Activated CD8-positive, alpha-beta memory T cell treated with anti-CD3 and anti-CD28 coated beads for 4 hours (primary cell): ENCODE data around the gene RNF19B.
"Not testable (repeated sequence)": the region's sequence is repeated elsewhere in the genome, so short reads cannot be mapped to it uniquely, and the experiment has no call there.

ENCODE experiments used
- DNase-seq, 2 donors: peaks; one replicate each; pipeline ENCODE4 v3.0.0-alpha.2; 2020; ENCODE audit warnings: low read depth in 2 of 2

RNF19B gene

GRCh38 chr1:32991819-32992488, 27.3 kb upstream of the RNF19B start:
- DNase-seq = no peak

DNA sequence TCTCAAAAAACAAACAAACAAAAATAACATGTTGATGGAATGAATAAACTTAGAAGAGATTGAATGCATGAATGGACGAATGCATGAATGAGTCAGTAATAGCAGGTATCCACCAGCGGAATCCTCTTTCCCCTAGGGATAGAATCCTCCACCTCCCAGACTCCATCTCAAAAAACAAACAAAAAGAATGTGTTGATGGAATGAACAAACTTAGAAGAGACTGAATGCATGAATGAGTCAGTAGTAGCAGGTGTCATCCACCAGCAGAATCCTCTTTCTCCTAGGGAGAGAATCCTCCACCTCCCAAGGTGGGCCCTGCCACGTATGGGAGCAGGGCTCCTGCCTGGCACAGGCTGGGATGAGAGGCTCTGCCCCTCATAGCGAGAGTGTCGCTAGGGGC, 26.8 kb upstream of the RNF19B start:
- DNase-seq = no peak

DNA sequence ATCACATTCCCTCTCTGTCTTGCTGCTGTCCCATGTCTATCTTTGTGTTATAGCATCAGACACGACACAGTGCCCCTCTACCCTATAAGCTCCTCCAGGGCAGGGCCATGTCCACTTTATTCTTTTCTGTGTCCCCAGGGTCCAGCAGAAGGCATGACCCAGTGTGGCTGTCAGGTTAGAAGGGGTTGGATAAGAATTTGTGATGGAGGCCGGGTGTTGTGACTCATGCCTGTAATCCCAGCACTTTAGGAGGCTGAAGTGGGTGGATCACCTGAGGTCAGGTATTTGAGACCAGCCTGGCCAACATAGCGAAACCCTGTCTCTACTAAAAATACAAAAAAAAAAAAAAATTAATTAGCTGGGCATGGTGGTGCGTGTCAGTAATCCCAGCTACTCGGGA, 26.3 kb upstream of the RNF19B start:
- no peak for DNase-seq

DNA sequence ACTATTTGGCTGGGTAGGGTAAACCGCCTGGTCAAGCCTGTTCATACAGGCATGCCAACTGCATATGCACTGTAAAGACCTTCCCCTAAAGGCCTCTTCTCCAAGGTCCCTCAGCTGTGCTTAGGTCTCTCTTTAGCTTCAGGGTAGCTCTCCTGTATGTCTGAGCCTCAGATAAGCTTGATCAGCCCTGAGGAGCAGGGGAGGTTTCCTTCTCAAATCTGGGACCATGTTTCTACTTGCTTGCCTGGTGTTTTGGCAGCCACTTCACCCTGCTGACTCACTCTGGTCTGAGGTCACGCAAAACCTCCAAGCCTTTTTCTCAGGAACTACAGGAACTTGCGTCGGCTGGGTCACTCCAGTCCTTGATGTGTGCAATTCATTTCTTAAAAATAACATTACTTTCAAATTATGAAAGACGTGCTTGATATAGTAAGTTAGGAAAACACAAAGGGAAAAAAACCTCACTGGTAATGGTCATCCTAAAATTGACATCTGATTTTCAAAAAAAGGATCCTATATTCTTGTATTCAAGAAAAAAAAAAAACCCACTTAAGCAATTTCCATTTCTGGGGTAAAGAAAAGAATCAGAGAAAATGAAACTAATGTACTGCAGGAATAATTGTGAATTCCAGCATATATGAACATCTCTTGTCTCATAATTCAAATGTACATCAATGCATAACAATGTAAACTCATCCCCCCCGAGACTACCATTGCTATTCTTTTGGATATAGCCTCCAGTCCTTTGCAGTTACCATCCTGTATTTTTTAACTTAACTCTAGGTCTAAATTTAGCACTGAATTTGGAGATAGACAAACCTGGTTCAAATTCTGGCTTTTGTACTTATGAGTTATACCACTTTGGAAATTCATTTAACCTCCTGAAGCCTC, 24.8 kb upstream of the RNF19B start:
- no peak for DNase-seq

DNA sequence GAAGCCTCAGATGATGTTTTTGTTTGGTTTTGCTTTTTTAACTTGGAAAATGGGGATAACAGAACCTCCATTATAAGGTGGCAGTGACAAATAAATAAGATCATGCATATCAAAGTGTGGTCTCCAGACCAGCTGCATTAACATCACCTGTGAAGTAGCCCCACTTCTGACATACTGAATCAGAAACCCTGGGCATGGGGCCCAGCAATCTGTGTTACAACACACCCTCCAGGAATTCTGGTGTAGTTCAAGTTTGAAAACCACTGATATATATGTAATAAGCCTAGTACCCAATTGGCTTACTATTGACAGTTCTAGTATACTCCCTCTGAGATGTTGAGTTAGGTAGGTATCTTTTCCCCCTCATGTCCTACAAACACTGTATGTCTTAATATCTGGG, 24.1 kb upstream of the RNF19B start:
- no peak for DNase-seq

DNA sequence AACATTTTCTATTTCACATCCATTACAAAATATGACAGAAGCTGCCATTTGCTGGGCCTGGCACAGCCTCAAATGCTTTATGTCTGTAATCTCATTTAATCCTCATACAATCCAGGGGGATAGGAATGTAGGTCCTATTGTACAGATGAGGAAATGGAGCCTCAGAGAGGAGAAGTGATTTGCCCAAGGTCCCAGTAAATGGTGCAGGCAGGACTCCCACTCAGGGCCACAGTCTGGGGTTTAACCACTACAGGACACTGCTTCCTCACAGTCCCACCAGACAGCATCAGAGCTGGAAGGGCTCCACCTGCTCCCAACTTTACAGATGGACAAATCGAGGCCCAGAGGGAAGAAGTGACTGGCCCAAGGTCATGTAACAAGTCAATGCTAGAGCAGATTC, 20.6 kb upstream of the RNF19B start:
- no peak for DNase-seq

- DNase-seq = peak in 1 of 2 donors; percentile 7
These were observed 20.0 kb upstream of the RNF19B start for GRCh38 chr1:32984455-32985171.

GRCh38 chr1:32984090-32984454, 19.5 kb upstream of the RNF19B start:
- no peak for DNase-seq

DNA sequence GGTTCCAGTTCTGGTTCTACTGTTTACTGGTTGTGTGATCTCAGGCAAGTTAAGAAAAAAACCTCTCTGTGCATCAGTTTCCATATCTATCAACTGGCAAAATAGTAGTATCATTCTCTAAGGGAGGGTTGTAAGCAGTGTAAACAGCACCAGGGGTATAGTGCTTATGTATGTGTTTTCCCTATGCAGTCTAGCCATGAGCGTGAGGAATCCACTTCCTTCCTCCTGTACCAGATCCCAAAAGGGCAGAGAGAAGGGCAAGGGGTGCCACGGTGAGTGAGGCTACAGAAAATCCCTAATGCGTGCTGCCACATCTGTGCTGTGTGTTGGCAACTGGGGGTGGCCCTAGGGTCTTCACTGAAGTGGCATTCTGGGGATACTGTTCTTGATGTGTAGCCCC, 18.4 kb upstream of the RNF19B start:
- no peak for DNase-seq

DNA sequence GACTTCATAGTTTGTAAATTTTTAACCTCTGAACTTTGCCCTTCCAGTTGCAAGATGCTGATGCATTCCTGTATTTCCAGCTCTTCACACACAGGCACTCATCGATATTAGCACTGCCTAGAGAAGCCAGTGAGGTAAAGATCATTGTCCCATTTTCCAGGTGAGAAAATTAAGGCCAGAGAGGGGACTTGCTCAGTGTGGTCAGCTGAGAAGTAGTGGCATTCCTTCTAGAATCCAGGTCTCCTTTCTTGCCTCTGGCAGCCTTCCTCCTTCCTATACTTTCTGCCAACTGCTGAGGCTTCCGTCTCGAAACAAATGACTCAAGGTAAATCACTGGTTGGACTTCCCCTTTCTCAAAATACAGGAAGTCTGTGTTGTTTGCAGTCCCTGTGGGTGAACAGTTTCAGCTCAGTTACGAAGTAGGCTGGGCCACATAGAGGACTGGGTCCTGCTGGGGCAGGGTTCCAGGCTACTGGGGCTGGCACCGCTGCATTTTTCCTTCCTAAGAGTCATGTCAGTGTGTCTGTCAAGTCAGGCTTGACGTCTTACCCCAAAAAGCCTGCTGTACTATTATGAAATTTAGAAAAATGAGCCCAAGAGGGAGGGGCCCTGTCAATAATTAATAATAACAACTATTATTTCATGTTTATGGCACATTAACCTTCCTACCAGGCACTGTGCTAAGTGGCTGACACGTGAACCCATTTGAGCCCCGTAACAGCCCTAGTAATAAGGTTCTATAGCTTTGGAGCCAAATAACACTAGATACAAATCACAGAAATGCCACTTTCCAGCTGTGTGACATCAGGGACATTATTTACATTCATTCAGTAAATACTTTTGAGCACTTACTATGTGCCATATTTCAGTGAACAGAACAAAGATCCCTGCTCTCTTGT, 16.6 kb upstream of the RNF19B start:
- peak; percentile 31 to 50 for DNase-seq

GRCh38 chr1:32980080-32980479, 15.5 kb upstream of the RNF19B start:
- no peak for DNase-seq

DNA sequence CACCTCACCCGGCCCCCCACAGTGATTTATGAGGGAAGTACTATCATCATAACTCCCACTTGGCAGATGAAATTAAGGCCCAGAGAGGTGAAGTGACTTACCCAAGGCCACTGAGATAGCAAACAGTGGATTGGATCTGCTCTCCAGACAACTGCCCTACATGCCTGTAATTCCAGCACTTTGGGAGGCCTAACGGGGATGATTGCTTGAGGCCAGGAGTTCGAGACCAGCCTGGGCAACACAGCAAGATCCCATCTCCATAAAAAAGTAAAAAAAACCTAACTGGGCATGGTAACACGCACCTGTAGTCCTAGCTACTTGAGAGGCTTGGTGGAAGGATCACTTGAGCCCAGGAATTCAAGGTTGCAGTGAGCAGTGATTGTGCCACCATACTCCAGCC, 14.2 kb upstream of the RNF19B start:
- no peak for DNase-seq

DNA sequence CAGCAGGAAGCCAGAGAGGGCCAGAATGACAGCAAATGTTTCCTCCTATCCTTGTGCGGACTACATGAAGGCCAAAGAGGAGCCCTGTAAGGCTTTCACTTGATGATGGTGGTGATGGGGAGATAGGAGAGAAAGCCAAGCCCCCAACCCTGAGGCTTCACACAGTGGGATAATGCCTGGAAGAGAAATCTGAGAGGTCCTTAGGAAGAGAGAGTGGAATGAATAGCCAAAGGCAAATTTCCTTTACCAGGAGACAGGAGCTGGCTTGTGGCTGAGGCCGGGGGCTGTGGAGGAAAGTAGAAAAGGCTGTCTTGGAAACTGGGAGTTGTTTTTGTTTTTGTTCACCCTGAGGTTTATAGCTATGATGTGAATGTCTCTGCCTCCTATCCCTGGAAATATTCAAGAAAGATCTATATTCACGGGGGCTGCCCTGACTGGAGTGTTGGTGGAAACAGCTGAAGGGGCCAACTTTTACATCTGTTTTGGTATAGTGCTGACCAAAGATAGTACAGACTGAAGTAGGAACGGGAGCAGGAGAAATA, 13.0 kb upstream of the RNF19B start:
- no peak for DNase-seq

DNA sequence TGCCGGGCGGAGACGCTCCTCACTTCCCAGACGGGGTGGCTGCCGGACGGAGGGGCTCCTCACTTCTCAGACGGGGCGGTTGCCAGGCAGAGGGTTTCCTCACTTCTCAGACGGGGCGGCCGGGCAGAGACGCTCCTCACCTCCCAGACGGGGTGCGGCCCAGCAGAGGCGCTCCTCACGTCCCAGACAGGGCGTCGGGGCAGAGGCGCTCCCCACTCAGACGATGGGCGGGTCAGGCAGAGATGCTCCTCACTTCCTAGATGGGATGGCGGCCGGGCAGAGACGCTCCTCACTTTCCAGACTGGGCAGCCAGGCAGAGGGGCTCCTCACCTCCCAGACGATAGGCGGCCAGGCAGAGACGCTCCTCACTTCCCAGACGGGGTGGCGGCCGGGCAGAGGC, 10.4 kb upstream of the RNF19B start:
- DNase-seq = not testable (repeated sequence)

- not testable (repeated sequence) for DNase-seq
These were observed 8.8 kb upstream of the RNF19B start for GRCh38 chr1:32973458-32973857.

GRCh38 chr1:32972814-32973428, 8.3 kb upstream of the RNF19B start:
- DNase-seq = no peak

DNA sequence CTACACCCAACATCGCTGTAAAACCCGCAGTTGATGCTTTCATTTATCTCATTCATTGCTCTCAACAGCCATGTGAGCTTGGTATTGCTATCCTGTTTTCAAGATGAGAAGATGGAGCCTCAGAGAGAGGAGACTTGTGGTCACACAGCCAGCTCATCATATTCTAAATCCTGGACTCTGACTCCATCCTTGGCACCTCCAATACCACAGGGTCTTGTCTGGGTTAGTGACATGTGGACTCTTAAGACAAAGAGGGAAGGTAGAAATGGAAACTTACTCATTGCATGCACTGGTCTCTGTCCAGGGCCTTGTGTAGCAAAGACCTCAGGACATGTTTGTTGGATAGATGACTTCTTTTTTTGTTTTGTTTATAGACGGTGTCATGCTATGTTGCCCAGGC, 7.0 kb upstream of the RNF19B start:
- no peak for DNase-seq

DNA sequence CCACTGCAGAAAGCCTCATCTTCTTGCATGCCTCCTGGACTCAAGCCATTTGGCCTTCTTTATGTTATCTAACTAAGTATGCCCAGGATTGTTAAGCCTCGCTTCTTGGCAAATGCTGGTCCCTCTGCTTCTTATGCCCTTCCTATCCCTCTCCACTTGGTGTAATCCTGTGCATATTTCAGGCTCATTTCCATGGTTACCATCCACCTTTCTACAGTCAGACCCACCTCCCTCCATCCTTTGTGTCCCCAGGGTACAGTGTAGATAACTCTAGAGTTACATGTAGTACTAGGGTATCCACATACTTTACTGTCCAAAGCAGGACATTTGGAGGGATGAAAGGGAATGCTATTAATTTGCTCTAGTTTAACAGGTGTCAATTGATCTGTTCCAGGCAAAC, 6.5 kb upstream of the RNF19B start:
- DNase-seq = no peak

DNA sequence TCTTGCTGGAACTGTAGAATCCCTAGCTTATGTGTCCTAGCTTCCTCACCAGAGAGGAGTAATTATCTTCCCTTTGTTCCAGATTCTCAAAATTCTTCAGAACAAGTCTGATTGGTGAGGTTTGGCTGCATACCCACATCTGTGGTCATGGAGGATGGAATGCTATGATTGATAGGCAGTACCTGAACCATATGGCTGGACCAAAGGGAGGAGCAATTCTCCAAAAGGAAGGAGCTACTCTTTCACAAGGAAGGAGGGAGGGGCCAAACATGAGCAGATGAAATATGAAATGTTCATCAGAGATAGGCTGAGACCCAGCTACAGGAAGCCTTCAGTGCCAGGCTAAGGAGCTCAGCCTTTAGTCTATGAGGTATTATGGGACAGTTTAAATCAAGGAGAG, 5.0 kb upstream of the RNF19B start:
- DNase-seq = no peak

DNA sequence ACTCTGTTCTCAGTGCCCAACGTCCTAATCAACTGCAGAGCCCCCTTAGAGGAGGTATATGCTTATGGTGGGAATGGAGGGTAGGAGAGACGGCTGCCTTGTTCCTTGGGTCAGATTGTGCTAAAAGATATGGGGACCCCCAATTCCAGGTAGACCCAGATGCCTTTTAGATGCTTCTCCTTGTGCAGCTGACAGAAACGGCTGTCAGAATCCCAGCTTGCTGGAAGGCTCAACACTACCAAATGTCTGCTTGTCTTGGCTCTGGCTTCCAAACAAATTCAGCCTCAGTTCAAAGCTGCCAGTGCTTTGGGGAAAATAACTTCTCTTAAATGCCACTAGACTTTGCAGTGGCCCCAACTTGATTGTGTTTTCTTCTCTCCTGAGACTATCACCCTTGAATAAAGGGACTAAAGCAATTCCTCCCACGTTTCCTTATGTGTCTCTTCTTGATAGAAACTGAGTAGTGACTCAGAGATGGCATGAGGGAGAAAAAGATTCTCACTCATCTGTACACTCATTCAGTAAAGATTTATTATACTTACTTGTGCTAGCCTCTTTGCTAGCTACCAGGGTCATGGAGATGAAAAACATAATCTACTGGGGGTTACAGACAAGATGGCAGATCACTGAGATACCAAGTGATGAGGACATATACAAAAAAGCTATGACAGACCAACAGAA, 3.4 kb upstream of the RNF19B start:
- DNase-seq = no peak
